GM19239 (cell line): ENCODE measurements around the gene CATSPERZ.
"Not testable (repeated sequence)": the region's sequence is repeated elsewhere in the genome, so short reads cannot be mapped to it uniquely, and the experiment has no call there.

Experiments
- DNase-seq: peaks from one replicate; pipeline ENCODE4 v3.0.0; 2011; ENCODE audit warnings: low spot score; ENCODE audit not compliant: insufficient read length
- FAIRE-seq: peaks from 2 replicates; lab custom pipeline; 2011; peaks lifted over from hg19 to GRCh38; lab: Jason Lieb, UNC

The CATSPERZ gene

DNA sequence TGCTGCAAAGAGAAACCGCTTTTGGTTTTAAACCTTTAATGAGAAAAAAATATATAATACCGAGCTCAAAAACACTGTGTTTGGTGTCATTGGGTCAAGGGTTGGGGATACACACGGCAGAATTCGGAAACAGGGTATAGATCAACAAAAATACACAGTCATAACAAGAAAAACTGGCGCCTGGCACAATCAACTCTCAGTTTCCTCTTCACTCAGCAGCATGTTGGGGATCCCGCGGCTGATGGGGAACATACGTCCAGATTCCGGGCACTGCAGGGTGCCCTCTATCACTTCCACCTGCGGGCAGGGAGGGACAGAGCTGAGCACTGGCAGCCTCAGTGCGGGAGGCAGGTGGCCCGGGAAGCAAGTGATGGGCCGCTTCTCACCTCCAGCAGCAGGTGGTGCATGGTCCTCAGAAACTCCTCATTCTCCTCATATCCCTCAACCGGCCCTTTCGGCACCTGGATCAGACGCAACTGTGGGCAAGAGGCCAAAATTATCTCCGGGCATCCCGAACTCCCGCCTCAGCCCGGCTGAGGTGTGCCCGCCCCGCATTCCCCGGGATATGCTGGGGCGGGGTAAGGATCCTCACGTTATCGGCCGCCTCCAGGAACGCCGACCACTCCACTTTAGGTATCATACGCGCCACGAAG is 16.6 kb downstream of the CATSPERZ start:
- FAIRE-seq (peak; percentile 54), DNase-seq (no peak)

DNA sequence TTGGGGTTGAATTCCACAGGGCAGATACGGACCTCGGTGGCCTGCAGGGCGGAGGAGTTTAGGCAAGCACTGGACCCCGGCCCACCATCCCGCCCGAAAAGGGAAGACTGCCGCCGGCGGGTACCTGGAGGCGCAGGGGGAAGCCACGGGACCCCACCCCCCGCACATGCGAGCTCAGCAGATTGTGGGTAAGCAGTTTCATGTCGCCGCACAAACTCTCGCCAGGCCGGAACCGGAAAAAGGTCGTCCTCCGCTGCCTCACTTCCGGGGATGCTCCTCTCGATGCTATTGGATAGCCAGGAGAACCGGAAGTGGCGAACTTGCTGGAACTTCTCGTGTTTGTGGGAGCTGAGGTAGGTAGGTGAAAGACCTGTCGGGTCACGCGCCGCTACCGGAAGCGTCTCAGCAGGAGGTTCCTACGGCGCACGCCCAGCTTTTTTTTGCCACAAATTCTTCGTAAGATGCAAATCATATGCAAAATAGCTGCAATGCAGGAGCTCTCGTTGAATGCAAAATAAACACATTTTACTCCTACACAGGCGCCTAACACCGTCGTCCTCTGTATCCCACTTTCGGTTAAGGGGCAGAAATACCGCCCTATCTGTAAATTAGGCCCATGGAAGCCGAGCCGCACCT is 17.3 kb downstream of the CATSPERZ start, which contains the start of gene TRMT112:
Gene TRMT112 (minus strand): TSS at position 235 of the 636 bp plus-strand sequence. CDS start 33 bp downstream, at position 202.
- DNase-seq (peak; percentile 98), FAIRE-seq (peak; percentile 100)

DNA sequence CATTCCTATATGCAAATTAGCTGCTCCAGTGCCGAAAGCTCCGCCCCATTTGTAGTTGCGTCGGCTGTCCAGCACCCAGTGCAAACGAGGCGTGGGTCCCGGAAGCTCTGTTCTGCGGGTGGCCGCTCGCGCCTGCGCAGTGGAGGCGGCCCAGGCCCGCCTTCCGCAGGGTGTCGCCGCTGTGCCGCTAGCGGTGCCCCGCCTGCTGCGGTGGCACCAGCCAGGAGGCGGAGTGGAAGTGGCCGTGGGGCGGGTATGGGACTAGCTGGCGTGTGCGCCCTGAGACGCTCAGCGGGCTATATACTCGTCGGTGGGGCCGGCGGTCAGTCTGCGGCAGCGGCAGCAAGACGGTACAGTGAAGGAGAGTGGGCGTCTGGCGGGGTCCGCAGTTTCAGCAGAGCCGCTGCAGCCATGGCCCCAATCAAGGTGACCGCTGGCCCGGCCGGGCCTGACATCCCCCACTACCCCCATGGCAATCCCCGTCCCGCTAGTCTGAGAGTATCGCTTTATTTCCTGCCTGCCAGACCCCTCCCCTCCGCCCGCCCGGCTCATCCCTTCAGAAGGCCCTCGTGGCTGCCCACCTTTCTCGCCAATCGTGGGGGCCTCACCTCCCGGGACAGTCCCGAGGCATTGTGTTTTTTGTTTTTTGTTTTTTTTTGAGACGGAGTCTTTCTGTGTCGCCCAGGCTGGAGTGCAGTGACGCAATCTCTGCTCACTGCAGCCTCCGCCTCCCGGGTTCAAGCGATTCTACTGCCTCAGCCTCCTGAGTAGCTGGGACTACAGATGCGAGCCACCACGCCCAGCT is 18.0 kb downstream of the CATSPERZ start, which contains the start of gene PRDX5:
Gene PRDX5 (plus strand): TSS at position 161 of the 805 bp plus-strand sequence. CDS start 95 bp downstream, at position 256.
- DNase-seq: peak; percentile 94
- FAIRE-seq: no peak

DNA sequence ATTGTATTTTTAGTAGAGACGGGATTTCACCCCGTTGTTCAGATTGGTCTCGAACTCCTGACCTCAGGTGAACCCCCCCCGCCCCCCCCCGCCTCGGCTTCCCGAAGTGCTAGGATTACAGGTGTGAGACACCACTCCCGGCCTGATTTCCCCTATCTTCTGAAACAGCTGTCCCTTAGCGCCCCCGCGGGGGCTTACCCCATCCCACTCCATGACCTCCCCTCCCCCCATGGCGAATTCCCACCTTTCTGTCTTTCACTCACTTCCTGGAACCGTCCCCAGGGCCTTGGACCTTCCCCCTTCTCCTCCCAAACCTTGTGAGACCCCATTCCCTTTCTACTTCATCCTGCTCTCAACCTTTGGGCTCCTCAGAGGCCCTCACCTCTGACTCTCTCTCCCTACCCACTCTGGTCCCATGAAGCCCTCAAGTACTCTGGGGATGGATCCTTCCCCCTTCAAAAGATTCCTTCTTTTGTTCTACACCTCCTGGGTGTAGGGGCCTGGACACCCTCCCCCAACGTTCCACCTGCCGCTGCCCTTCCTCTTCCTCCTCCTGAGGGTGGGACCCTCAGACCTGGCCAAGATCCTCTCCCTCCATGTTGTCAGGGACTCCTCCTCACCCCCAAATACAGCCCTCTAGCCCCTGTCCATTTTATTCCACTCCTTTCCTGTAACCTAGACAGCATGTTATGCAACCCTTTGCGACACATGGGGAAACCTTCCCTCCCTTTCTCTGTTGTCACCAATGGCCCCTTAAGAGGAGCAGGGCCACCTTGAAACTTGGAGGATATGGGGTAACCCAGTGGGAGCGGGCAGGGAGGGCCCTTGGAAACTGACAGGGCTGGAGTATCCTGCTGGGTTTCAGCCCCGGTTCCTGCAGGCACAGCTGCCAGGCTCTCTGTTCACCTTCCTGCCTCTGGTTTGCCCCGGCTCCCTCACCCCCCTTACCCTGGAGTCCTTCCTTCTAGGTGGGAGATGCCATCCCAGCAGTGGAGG is 18.9 kb downstream of the CATSPERZ start:
- FAIRE-seq (peak; percentile 52), DNase-seq (no peak)

DNA sequence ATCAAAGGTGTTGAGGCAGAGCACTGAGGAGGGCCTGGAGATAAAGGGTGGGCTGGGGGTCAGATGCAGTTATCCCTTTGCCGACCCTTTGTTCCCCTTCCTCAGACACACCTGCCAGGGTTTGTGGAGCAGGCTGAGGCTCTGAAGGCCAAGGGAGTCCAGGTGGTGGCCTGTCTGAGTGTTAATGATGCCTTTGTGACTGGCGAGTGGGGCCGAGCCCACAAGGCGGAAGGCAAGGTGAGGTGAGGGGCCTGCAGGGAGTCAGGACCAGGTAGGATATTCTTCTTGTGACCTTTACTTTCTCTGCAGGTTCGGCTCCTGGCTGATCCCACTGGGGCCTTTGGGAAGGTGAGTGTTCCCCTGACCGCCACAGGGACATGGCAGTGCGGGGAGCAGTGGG is 20.4 kb downstream of the CATSPERZ start:
- no peak for FAIRE-seq

DNA sequence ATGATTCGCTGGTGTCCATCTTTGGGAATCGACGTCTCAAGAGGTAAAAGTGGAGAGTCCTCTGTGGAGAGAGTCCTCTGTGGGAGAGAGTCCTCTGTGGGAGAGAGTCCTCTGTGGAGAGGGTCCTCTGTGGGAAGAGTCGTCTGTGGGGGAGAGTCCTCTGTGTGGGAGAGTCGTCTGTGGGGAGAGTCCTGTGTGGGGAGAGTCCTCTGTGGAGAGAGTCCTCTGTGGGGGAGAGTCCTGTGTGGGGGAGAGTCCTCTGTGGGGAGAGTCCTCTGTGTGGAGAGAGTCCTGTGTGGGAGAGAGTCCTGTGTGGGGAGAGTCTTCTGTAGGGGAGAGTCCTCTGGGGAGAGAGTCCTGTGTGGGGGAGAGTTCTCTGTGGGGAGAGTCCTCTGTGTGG is 20.9 kb downstream of the CATSPERZ start:
- FAIRE-seq (no peak), DNase-seq (no peak)

More for the DNA sequence above, 20.4 kb downstream of the CATSPERZ start:
- DNase-seq: no peak

DNA sequence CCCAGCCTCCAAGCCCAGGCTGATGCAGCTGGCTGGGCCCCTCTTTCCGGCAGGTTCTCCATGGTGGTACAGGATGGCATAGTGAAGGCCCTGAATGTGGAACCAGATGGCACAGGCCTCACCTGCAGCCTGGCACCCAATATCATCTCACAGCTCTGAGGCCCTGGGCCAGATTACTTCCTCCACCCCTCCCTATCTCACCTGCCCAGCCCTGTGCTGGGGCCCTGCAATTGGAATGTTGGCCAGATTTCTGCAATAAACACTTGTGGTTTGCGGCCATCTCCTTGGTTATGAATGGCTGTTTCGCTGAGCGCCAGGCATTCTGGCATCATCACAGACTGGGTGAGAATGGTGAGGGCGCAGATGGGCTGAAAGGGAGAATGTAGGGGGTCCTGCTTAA is 21.4 kb downstream of the CATSPERZ start:
- FAIRE-seq (no peak), DNase-seq (no peak)

DNA sequence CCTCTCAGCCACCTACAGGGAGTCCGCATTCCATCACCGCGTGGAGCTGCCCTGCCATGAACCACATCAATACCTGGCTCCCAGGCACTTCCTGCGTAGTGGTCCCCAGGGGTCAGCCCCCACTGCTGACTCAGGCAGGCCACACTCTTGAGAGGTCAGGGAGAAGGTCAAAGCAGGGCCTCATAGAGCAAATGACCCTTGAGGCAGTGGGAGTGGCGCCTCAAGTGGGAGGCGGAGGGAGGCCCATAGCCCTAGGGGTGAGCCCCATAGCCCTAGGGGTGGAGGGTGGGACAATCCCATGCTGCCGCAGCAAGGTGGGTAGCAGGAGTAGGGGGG is 22.7 kb downstream of the CATSPERZ start:
- DNase-seq: no peak

DNA sequence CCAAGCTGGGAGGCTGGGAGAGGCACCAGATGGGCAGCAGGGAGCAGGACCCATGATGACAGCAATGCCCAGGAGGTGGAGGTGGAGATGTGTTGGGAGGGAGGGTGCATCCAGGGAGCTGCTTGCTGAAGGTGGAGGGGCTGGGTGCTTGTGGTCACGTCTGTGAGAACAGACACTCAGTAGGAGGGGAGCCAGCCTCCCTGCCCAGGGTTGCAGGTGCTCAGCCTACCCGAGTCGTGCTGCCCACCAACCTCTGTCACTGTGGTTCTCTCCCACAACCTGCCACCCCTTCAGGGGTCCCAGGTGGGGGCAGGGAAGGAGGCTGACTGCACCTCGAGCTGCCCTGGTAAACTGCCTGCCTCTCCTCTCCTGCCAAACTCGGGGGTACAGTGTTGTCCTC is 23.2 kb downstream of the CATSPERZ start:
- no peak for DNase-seq
- no peak for FAIRE-seq

More for the DNA sequence above, 22.7 kb downstream of the CATSPERZ start:
- FAIRE-seq: no peak

DNA sequence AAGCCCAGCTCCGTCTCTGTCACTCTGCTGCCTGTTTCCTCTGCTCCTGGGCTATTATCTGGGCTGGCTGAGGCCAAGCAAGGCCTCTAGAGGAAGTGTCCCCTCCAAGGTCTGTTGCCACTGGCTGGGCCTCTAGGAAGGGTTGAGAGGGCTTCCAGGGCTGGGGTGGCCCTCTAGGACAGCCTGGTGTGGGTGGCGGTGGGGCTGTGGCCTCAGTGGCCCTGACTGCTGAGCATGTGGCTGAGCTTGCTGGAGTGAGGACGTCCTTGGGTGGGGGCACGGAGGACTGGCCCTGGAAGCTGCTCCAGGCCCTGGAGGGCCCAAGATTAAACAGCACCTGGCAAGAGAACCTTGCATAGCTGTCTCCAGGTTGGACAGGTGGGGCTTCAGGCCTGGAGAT is 23.8 kb downstream of the CATSPERZ start:
- DNase-seq, FAIRE-seq: not testable (repeated sequence)

DNA sequence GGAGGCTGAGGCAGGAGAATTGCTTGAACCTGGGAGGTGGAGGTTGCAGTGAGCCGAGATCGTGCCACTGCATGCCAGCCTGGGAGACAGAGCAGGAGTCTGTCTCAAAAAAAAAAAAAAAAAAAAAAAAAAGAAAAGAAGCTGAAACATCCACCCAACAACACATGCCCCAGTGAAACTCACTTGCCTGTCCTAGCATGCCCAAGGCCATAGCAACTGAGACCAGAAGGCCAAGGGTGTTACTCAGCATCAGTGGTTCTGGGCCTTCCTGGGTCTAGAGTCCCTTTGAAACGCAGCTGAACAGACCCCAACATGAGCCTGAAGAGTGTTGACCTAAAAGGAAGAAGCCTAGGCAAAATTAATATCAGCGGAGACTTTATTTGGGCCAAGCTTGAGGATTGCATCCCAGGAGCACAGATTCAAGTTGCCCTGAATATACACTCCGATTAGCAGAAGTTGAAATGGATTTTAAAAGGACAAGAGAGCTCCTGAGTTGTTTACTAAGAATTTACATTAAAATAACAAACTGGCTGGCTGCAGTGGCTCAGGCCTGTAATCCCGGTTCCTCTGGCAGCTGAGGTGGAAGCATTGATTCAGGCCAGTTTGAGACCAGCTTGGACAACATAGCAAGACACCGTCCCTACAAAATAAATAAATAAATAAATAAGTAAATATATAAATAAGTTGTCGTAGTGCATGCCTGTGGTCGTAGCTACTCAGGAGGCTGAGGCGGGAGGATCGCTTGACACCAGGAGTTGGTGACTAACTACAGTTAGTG is 24.7 kb downstream of the CATSPERZ start:
- no peak for DNase-seq
- no peak for FAIRE-seq

DNA sequence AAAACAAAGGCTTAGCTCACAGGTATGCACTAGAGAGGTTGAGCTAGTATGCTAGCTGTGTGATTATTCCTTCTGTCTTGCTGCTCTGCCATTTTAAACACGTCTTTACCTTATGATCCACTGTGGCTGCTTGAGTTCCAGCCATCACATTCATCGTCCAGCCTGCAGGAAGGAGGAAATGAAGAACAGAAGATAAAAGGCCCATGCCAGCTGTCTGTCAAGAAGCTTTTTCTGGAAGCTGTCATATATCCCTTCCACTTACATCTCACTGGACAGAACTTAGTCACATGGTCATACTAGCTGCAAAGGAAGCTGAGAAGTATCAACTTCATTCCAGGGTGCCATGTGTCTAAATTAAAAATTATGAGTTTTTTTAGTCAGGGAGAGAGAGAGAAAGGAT is 27.2 kb downstream of the CATSPERZ start:
- DNase-seq: no peak
- no peak for FAIRE-seq

DNA sequence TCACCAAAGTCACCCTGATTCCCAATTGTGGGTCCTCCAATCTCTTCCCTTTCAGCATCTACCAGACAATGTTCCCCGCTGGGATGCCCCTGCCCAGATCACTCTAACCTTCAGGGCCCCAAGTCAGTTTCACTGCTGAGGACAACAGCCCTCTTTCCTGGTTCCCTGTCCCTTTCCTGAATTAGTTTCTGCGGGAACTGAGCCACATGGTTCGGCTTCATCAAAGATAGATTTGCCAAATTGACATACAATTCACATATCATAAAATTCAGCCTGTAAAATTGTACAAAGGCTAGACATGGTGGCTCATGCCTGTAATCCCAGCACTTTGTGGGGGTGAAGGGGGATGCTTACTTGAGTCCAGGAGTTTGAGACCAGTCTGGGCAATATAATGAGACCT is 27.8 kb downstream of the CATSPERZ start:
- DNase-seq (no peak), FAIRE-seq (no peak)

DNA sequence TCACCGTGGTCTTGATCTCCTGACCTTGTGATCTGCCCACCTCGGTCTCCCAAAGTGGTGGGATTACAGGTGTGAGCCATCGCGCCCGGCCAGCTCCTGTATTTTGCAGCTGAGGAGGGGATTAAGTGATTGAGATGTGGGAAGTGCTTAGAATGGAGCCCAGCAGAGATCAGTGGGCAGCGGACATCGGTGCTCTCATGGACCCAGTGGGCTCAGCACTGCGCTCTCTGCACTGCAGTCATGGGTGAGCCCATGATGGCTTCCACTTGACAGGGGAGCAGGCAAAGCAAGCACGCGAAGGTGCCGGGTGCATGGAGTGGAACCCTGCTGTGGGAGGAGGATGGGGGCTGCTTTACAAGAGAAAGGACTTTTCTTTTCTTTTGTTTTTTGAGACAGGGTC is 30.7 kb downstream of the CATSPERZ start:
- FAIRE-seq (no peak), DNase-seq (no peak)

DNA sequence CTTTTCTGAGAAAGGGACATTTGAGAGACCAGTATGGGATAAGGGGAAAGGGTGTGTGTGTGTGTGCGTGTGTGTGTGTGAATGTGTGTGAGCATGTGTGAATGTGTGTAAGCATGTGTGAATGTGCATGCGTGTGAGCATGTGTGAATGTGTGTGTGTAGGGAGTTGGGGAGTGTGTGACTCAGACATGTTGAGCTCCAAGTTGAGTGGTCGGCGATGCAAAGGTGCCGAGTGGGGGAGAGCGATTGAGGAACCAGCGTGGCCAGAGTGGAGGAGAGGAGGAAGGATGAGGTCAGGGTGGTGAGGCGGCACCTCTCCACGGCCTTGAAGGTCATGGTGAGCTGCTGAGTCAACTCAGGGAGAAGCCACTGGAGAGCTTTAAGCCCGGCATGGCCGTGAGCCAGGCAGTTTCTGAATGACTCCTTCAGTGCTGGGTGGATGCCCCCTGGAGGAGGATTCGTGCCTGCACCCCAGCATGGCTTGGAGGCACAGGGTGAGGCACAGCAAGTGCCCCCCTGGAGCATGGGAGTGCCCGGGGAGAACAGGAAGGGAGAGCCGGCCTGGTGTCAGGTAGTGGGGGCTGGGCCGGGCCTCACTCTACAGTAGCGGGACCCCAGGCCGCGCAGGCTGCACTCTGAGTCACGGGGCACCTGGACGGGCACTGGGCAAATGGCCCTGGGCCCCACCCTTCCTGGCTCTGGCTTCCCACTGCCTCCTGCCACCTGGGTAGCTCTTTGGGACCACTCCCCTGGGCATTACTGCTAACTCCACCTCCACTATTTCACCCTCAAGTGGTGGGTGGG is 31.6 kb downstream of the CATSPERZ start:
- FAIRE-seq (peak; percentile 61), DNase-seq (peak; percentile 71)

DNA sequence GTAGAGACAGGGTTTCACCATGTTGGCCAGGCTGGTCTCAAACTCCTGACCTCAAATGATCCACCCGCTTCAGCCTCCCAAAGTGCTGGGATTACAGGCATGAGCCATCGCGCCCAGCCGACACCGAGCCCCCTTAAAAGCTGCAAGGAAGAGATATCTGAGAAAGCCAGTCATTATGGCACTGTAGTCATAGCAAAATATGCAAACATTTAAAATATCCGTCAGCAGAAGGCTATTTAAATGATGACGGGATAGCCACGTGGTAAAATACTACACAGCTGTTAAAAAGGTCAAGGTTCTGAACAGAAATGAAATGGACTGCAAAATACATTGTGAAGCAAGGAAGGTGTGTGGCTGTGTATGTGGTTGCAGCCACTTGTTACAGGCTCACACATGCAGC is 33.4 kb downstream of the CATSPERZ start:
- no peak for FAIRE-seq
- no peak for DNase-seq

DNA sequence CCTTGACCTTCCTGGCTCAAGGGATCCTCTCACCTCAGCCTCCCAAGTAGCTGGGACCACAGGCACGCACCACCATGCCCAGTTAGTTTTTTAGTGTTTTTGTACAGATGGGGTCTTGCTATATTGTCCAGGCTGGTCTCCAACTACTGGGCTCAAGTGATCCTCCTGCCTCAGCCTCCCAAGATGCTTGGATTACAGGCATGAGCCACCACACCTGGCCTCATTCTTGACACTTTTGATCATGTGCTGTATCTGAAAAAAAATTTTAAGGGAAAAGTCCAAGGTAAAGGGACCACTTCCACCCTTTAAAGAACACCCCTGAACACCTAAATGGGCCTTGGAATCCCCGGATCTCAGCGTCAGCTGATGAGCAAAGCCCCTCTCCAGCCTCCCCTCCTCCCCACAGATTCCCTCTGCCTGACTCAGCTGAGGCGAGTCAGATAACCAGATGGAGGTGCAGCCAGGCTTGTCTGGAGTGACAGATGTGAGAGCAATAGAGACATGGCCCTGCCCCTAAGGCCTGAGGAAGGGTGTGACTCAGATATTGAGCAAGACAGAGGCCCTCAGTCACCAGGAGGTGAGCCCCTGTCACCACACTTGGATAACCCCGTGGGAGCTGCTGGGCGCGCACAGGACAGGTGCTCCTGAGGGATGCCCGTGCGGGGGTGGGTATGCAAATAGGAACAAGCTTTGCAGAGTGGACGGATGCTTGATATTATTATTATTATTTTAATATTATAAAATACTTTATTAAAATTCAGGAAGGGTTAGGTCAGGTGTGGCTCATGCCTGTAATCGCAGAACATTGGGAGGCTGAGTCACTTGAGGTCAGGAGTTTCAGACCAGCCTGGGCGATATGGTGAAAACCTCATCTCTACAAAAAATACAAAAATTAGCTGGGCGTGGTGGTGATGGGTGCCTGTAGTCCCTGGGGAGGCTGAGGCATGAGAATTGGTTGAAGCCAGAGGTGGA is 34.9 kb downstream of the CATSPERZ start:
- DNase-seq: peak; percentile 75
- FAIRE-seq: peak; percentile 85
